B cell (primary cell): ENCODE measurements around the gene THRB. TPM values are rescaled to one million over a fixed set of nuclear protein-coding genes. Genes with fewer than 3 reads are reported as not detected.

ENCODE experiments used
- ATAC-seq: fragments of 200-7000 bp; cut with Tn5 transposase; one replicate; pipeline ENCODE4 v1.10.0; 2021; ENCODE audit warnings: low read depth, mild to moderate bottlenecking, moderate number of reproducible peaks, moderate library complexity
- CTCF ChIA-PET: fragments of 350-600 bp; sonication (Branson Sonifier 250); formaldehyde crosslinking; loops from one replicate; lab custom pipeline; 2021; ENCODE audit warnings: antibody characterized with exemption, inconsistent platforms; lab: Charles Lee
- POLR2A ChIA-PET: fragments of 350-600 bp; sonication (Branson Sonifier 250); formaldehyde crosslinking; loops from one replicate; lab custom pipeline; 2021; ENCODE audit warnings: antibody characterized with exemption; lab: Charles Lee
- DNase-seq: peaks from one replicate; pipeline ENCODE4 v3.0.0; 2013
- H2AFZ ChIP-seq: 2 replicates; pipeline ENCODE4 v1.6.1; 2012; ENCODE audit warnings: mild to moderate bottlenecking, low read depth, low read length; ENCODE audit not compliant: insufficient read depth, poor library complexity, severe bottlenecking
- H3K27ac ChIP-seq, 2 donors: 1 replicate in 1 of 2; 2 replicates in 1 of 2; pipeline ENCODE4 v1.5.1; 2012 to 2013; ENCODE audit warnings: low read length in 2 of 2, mild to moderate bottlenecking in 2 of 2, moderate library complexity in 1 of 2
- H3K27me3 ChIP-seq, 4 experiments: fragments of 200-600 bp in 1 of 4; sonication (generic) in 1 of 4; replicated peaks in 1 of 4; 1 replicate in 2 of 4; 2 replicates in 2 of 4; pipeline versions ENCODE4 v1.6.1 to v1.7.0; 2013 to 2016; ENCODE audit warnings: low read length in 3 of 4, mild to moderate bottlenecking in 2 of 4, mixed read lengths in 1 of 4, moderate library complexity in 1 of 4; ENCODE audit not compliant: insufficient read depth in 4 of 4, control insufficient read depth in 3 of 4; ENCODE audit errors: control extremely low read depth in 1 of 4
- H3K36me3 ChIP-seq, 2 experiments: replicated peaks in 1 of 2; 1 replicate in 1 of 2; 2 replicates in 1 of 2; pipeline versions ENCODE4 v1.6.1 to v1.7.1; 2013; ENCODE audit warnings: low read length in 1 of 2; ENCODE audit not compliant: insufficient read depth in 2 of 2, control insufficient read depth in 1 of 2; ENCODE audit errors: control extremely low read depth in 1 of 2, extremely low read depth in 1 of 2
- H3K4me1 ChIP-seq, 2 donors: fragments of 200-600 bp in 1 of 2; sonication (generic) in 1 of 2; 1 replicate in 1 of 2; 2 replicates in 1 of 2; pipeline versions ENCODE4 v1.5.1 to v1.6.1; 2013 to 2017; ENCODE audit warnings: low read length in 2 of 2; ENCODE audit not compliant: control insufficient read depth in 2 of 2, insufficient read depth in 2 of 2
- H3K4me2 ChIP-seq: replicated peaks from 2 replicates; pipeline ENCODE3; 2012; ENCODE audit warnings: mild to moderate bottlenecking, low read depth, low read length; ENCODE audit not compliant: poor library complexity, severe bottlenecking
- H3K4me3 ChIP-seq, 5 experiments: fragments of 200-600 bp in 1 of 5; sonication (generic) in 1 of 5; 1 replicate in 3 of 5; 2 replicates in 2 of 5; pipeline versions ENCODE4 v1.5.1 to v1.7.0; 2011 to 2016; ENCODE audit warnings: low read length in 4 of 5, mild to moderate bottlenecking in 4 of 5, low read depth in 2 of 5, control low read depth in 1 of 5, moderate library complexity in 1 of 5; ENCODE audit not compliant: insufficient read depth in 1 of 5; ENCODE audit errors: control extremely low read depth in 1 of 5, extremely low read depth in 1 of 5
- H3K79me2 ChIP-seq: fragments of 200-600 bp; sonication (generic); one replicate; pipeline ENCODE4 v1.6.0; 2016; ENCODE audit warnings: low read length; ENCODE audit not compliant: control insufficient read depth, insufficient read depth
- H3K9ac ChIP-seq: fragments of 200-600 bp; sonication (generic); 2 replicates; pipeline ENCODE4 v1.6.1; 2017; ENCODE audit warnings: mild to moderate bottlenecking, low read length, moderate library complexity
- H3K9me3 ChIP-seq, 3 donors: one replicate each; pipeline versions ENCODE4 v1.6.1 to v1.7.1; 2013; ENCODE audit warnings: low read length in 2 of 3; ENCODE audit not compliant: control insufficient read depth in 2 of 3, insufficient read depth in 1 of 3; ENCODE audit errors: control extremely low read depth in 1 of 3
- H4K20me1 ChIP-seq: 2 replicates; pipeline ENCODE4 v1.6.0; 2012; ENCODE audit warnings: mild to moderate bottlenecking, low read length; ENCODE audit not compliant: insufficient read depth, control insufficient read depth, poor library complexity, severe bottlenecking
- H3K27ac Mint-ChIP-seq: one replicate; pipeline ENCODE4 v1.8.0; 2021; ENCODE audit warnings: mixed read lengths
- H3K27me3 Mint-ChIP-seq: one replicate; pipeline ENCODE4 v1.8.0; 2021; ENCODE audit warnings: mixed read lengths
- H3K4me1 Mint-ChIP-seq: one replicate; pipeline ENCODE4 v1.8.0; 2021; ENCODE audit warnings: mixed read lengths
- H3K4me3 Mint-ChIP-seq: one replicate; pipeline ENCODE4 v1.8.0; 2021; ENCODE audit warnings: mixed read lengths
- H3K9me3 Mint-ChIP-seq: one replicate; pipeline ENCODE4 v1.8.0; 2022; ENCODE audit warnings: mixed read lengths; ENCODE audit not compliant: insufficient read depth
- EZH2 ChIP-seq: IDR thresholded peaks from 2 replicates; pipeline ENCODE4 v1.6.1; 2012; ENCODE audit warnings: borderline replicate concordance, low read depth, mild to moderate bottlenecking, moderate library complexity, low read length; ENCODE audit not compliant: insufficient read depth, poor library complexity, severe bottlenecking
- WGBS: methylation state at CpG from one replicate; pipeline ENCODE4 v1.1.5; 2013; ENCODE audit warnings: missing lambda C conversion rate; ENCODE audit not compliant: insufficient coverage; 5-methylcytosine and 5-hydroxymethylcytosine counted together
- intact Hi-C: fragments of 100-400 bp; cut with micrococcal nuclease; formaldehyde crosslinking; loops from one replicate; pipeline ENCODE4 v1.10.0; 2022
- polyA plus RNA-seq: library from polyadenylated mRNA; depleted of rRNA; stranded (reverse); fragments of >200 nt; gene quantifications from 2 replicates; pipeline ENCODE4 v1.2.3, GENCODE V29; 2012
- total RNA-seq, 2 donors: library from RNA; stranded (reverse); fragments of 120-200 nt in 1 of 2; gene quantifications; 1 replicate in 1 of 2; 2 replicates in 1 of 2; pipeline versions ENCODE4 v1.2.3 to v1.2.4, GENCODE V29; 2013 to 2022
- TF ChIP-seq, protein P1 (sequence below): fragments of 200-600 bp; IDR thresholded peaks from one replicate; pipeline ENCODE4 v1.8.0; 2022; ENCODE audit warnings: antibody characterized with exemption, mild to moderate bottlenecking

The THRB gene
- total and polyA plus RNA-seq, 2 donors (not counting 1 experiment from before 2014, with no cell fraction given), result 0.86 to 1.8 TPM

DNA sequence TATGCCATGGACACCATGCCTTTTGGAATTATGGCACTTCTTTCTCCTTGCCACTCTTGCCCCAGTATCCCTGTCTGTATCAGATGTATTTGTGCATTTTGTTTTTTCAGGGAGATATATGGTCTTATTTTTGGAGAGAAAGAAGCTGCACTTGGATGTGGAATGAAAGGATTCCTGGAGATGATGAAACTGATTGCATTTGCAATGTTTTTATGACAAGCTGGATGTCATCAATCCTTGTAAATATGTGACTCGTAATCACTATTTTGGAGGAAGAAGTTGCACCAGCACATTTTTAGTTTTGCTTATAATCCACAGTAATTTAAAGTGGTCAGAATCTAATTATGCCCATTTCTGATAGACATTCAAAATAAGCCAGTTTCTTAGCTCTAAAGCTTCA is 384.6 kb downstream of the THRB start:
- Histone ChIP-seq H4K20me1 (no peaks in the 10 kb centered on the region), H3K27ac (no peak overlapping the region), H3K27me3 (no peaks in the 10 kb centered on the region), H3K4me1 (no peaks in the 10 kb centered on the region), H3K9ac (no peak overlapping the region), H3K9me3 (no peaks in the 10 kb centered on the region), H3K4me2 (no peak overlapping the region), H3K79me2 (no peaks in the 10 kb centered on the region), H2AFZ (no peak overlapping the region), H3K36me3 (no peaks in the 10 kb centered on the region), H3K4me3 (no peak overlapping the region)
- DNase-seq, result no peak
- Mint-ChIP-seq H3K27me3 (peaks cover 13% of the 10 kb centered on the region), H3K4me3 (no peak overlapping the region), H3K4me1 (no peaks in the 10 kb centered on the region), H3K27ac (no peak overlapping the region), H3K9me3 (no peaks in the 10 kb centered on the region)
- TF ChIP-seq EZH2, result no peak
- TF ChIP-seq, protein P1, sequence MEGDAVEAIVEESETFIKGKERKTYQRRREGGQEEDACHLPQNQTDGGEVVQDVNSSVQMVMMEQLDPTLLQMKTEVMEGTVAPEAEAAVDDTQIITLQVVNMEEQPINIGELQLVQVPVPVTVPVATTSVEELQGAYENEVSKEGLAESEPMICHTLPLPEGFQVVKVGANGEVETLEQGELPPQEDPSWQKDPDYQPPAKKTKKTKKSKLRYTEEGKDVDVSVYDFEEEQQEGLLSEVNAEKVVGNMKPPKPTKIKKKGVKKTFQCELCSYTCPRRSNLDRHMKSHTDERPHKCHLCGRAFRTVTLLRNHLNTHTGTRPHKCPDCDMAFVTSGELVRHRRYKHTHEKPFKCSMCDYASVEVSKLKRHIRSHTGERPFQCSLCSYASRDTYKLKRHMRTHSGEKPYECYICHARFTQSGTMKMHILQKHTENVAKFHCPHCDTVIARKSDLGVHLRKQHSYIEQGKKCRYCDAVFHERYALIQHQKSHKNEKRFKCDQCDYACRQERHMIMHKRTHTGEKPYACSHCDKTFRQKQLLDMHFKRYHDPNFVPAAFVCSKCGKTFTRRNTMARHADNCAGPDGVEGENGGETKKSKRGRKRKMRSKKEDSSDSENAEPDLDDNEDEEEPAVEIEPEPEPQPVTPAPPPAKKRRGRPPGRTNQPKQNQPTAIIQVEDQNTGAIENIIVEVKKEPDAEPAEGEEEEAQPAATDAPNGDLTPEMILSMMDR, result no peak
- POLR2A ChIA-PET, result no interaction called here
- CTCF ChIA-PET, result no interaction called here
- intact Hi-C loops, result no loop called here
- WGBS, result no CpG with 5 or more reads among the region's 1 CpG
- no peak for ATAC-seq

DNA sequence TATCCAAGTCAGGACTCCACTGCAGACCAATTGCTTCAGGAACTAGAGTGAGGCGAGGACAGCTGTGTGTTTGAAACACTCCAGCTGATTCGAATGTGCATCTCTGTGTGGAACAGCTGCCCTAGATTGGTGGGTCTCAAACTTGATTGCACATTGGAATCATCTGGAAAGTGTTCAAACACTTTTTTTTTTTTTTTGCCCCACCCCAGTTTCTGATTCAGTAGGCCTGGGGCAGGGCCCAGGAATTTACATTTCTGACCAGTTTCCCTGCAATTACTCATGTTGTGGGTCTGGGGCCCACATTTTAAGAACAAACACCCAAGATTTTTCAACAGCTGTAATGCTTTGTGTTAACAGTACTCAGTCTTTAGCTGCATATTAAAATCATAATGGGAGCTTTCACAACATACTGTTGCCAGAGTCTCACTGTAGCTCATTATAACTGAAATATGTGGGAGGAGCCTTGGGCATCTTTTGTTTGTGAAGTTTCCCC is 392.9 kb downstream of the THRB start:
- WGBS, result 91% methylated on average over 2 of the region's 2 CpGs
- Mint-ChIP-seq H3K4me3 (no peak overlapping the region), H3K4me1 (no peaks in the 10 kb centered on the region), H3K9me3 (no peaks in the 10 kb centered on the region), H3K27me3 (peaks cover 15% of the 10 kb centered on the region), H3K27ac (no peak overlapping the region)
- H3K27ac ChIP-seq, result no peak overlapping the region
- no peaks in the 10 kb centered on the region for H3K4me1 ChIP-seq
- TF ChIP-seq, protein P1, result no peak
- no peak for TF ChIP-seq EZH2
- H3K4me2 ChIP-seq, result no peak overlapping the region
- no peak overlapping the region for H3K4me3 ChIP-seq
- no peak overlapping the region for H2AFZ ChIP-seq
- ChIA-PET CTCF (interaction anchor here (0.7 kb wide), 1 partner anchor 172 kb away, joined by 3 read pairs; no protein-coding TSS in a partner anchor), POLR2A (no interaction called here)
- H3K9ac ChIP-seq, result no peak overlapping the region
- no peaks in the 10 kb centered on the region for H3K79me2 ChIP-seq
- no peaks in the 10 kb centered on the region for H3K36me3 ChIP-seq
- ATAC-seq, result no peak
- no peaks in the 10 kb centered on the region for H3K9me3 ChIP-seq
- H4K20me1 ChIP-seq, result no peaks in the 10 kb centered on the region
- no peak for DNase-seq
- intact Hi-C loops, result no loop called here
- H3K27me3 ChIP-seq, result no peaks in the 10 kb centered on the region
